Retina (tissue), 1 donor: ENCODE results near the gene KRT33A.

Experiments
- DNase-seq: peaks from one replicate; pipeline ENCODE4 v3.0.0-alpha.2; 2016

The KRT33A gene

DNA sequence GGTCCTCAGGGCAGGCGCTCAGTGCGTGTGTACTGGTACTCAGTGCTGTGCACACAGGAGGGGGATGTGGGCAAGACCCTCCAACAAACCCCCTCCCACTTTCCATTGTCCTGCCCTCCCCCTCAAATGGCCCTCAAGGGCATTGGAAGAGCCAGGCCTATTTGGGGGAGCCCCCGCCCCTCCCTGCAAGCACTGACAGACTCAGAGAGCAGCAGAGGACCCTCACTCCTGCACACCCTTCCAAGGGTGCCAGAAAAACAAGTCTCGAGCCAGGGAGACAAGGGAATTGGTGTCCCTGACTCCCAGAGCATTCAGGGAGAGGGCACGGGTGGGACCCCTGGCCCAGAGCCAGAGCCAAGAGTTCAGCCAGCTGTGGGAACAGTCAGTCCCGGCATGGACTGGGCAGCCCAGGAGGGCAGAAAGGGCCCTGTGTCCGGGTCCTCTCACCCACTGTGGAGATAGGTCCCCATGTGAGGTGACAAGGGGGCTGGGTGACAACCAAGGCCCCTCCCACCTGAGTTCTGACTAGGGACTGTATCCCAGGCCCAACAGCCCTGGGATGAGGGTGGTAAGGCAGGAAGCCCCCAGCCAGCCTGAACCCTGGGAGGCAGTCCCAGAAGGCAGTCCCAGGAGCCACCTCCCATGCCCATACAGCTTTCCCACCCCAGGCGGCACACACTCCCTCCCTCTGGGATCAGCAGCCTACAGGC lies 23.1 kb downstream of the KRT33A start:
- no peak for DNase-seq

DNA sequence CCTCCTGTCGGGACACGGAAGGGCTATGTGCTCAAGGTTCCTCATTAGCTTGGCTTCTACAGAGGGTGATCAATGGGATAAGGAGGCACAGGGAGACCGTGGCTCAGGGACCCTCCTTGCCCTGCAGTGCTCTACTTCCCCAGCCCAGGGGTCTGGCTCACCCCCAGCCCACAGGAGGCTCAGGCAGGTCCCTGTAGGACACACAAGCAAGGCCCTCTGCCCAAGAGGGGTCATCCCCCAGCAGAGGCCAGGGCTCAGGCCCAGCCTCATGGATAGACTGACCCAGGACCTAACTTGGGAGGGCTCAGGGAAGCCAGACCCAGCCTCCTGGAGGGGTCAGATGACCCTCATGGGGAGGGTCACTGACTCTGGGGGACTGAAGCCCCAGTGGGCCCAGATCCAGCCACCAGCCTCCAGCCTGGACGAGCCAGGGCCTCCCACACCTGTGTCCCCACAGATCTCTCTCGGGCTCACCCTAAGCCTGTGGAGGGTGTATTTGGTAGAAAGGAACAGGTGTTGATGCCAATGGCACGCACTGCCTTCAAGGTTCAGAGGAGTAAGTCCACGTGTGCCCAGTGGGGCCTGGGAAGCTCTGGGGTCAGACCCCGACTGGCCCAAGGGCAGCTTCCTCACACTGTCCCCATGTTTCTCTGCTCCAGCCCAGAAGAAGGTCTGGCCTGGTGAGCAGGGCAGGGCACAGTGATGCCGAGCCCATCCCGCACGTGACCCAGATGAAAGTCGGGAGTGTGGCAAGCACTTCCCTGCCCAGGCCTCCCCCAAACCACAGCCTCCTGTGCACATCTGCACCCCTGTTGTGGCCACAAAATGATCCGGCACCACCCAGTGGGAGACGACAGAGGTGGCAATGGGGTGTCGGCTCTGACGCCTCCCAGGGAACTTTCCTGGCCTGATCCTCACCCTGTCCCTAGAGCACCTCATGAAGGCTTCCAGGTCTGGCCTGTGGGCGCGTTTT lies 24.2 kb downstream of the KRT33A start:
- no peak for DNase-seq

DNA sequence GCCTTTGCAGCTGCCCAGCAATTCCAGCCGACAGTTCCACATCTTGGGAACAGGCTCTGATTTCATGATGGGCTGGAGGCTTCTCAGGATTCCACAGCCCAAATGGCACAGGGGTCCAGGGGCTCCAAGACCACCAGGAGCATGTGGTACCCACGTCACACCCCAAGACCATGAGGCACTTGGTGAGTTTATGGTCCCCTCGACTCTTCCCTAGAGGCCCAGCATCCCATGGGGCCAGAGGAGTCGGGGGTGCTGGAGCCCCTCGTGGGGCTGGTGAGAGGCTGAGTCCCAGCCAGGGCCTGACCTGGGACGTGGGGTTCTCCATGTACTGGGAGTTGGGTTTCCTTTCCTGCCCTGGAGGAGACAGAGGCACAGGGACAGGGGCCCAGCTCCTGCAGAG lies 25.0 kb downstream of the KRT33A start:
- no peak for DNase-seq

DNA sequence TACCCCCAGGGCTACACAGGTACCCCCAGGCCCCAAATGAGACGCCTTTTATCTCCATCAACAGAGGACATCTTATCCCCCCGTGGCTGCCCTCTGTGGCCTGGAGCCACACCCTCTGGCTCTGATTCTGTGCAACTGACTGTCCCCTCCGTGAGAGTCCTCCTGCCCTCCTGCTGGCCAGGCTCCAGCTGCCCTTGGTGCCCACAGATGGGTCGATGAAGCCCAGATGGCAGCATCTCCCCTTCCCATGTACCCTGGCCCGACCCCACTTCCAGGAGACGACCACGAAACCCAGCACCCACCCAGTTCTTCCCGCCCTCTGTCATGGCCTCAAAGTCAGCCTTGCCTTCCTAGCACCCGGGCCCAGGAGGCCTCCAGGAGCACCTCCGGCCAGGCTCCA lies 25.5 kb downstream of the KRT33A start:
- no peak for DNase-seq

DNA sequence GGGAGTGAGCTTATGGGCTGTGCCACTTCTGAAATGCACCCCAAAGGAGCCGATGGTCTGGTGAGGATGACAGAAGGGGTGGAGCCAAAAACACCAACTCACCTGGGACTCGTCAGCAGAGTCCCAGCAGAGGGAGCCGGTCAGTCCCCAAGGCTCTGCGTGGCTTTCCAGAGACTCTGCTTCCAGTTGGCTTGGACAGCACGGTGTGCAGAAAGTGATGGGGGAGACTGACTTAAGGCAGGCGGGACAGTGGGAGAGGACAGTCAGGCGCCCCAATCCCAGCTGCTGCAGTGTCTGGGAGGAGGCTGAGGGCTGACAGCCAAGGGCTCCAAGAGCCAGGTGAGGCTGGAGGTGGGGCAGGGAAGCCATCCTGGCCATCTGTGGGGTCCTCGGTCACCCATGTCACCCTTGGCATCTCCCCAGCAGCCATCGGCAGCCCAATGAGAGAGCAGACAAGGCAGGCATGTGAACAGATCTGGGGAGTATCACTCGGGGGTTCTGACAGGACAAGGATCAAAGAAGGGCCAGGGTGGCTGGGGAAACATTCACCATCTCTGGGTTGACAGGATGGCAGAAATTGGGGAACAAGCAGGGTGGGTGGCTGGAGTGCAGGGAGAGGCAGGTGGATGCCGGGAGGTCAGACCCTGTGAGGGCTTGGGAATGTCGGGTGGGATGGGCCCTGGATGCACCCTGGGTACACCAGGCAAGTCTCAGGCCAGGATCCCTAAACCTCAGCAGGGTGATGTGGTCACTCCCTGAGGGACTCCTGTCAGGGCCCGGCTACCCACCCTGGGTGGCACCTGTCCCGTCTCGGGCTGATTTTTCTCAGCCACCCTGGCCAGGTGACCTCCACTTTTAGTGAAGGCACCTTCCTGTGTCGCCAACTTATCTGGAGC lies 26.2 kb downstream of the KRT33A start:
- no peak for DNase-seq

DNA sequence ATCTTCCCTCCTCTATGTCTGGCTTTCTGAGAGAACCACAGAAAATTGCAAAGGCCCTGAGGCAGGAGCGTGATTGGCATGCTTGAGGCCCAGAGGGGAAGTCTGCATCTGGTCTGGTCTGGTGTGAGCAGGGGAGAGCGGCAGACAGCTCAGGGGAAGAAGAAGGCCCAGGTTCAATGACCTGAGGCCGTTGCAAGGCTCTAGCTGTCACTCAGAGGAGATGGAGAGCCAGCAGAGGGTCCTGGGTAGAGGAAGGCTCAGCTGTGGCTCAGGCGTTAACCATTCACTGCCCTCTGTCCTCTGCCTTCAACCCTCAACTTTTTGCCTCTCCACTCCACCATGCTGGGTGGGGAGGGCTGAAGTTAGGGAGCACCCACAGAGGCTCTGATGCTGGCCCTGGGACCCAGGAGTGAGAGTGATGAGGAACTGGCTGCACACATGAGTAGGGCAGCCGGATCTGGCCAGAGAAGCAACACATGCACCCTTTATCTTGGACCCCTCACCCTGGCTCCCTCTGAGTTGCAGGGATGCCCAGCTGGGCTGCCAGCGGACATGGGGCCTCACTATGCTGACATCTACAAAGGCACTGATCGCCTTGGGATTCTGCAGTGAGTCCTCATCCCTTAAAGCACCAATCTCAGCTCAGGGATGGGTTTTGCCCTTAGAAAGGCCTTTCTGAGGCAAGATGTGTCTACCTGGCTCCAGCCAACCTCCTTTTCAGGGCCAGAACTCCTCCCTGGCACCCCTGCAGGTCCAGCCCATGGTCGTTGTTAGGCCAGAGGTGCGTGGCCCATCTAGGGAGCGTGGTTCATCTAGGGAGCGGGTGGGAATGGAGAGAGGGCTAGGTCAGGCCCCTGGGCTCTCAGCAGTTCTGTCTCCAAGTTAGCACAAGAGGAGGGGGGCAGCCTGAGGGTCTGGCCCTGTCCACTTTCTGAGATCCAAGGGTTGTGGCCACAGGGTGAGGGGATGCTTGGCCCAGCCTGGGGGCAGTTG lies 27.4 kb downstream of the KRT33A start:
- no peak for DNase-seq

DNA sequence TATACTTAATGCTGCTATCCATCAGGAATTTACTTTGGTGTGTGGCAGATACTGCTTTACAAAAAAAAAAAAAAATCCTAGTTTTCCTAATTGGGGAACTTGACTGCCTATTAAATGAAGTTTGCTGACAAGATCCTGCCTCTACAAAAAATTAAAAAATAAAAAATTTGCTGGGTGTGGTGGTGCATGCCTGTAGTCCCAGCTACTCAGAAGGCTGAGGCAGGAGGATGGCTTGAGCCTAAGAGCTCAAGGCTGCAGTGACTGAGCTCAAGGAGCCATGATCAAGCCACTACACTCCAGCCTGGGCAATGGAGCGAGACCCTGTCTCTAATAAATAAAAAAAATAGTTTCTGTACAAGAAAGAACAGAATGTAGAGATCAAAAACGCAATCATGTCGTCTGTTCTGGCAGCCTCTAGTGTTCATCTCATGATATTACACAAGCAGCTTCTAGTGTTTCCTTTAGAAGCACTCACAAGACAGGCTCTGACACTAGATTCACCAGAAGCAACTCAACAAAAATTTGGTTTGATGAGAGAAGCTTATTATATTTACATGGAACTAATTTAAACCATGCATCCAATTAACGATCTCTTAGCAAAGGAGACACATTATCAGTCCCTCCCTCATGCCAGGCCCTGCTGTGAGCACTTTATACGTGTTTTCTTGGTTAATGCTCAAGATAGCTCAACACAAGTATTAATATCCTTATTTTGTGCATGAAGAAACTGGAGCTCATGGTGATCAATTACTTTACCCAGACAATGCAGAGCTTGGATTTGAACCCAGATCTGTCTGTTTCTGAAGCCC lies 28.3 kb downstream of the KRT33A start:
- DNase-seq: peak; percentile 29

DNA sequence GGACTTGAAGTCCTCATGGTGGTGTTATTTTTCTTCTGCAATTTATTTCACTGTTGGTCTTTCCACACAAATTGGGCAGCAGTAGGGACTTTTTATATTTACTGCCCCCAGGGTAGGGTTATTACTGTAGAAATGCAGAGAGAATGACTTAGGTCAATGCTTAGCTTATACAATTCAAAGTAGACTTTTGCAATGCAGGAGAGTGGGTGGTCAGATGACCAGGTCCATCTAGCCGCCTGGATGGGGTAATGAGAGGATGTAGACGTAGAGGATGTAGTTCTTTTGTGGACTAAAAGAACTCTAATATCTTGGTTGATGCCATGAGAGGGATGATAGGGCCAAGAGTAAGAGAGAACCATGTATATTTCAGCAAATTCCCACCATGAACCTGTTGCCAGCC lies 32.4 kb downstream of the KRT33A start:
- no peak for DNase-seq

DNA sequence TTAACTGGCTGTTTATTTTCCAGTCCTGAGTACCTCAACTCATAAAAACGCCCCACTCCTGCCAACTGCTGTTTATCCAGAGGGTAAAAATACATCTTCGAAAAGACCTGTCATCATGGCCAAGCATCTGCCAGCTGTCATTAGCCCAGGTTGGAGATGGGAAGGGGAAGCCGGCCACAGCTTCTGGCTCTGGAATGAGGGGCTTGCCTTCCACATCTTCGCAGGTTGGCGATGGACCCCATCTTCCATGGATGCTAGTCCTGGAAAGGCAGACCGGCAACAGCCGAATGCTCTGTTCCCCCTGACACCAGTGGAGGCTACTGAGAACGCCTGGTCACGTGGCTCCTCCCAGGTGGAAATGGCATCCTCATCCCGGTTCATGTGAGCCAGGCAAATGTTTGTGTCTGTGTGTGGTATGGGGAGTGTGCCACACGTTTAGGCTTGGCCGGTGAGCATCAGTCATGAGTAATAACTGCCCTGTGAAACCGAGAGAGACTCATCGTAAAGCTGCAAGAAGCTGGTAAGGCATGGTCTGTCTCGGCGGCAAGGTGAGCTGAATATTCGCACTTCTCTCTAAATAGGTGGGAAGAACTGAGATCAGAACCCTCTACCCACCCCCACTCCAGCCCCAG lies 34.7 kb downstream of the KRT33A start:
- no peak for DNase-seq

DNA sequence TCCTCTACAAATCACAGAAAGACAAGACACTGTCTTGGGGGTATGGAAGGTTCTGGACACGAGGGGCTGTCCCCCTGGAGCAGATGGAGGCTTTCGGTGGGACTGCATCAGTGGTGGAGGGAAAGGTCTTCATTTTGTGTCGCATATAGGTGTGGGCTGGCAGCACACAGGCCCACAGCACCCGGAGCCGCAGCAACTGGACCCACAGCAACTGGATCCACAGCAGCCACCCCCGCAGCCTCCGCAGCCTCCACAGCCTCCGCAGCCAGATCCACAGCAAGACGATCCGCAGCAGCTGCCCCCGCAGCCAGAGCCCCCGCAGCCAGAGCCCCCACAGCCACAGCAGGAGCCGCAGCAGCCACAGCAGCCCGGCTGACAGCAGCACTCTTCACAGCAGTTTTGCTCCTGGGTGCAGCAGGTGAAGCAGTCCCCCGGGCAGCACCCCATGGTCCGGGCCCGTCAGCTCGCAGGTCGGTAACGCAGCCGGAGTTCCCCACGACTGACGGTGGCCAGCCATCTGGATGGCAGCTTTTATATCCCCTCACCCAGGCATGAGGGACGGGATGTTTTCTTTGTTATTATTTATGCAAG lies 35.3 kb downstream of the KRT33A start, which contains the start of gene KRTAP17-1:
Gene KRTAP17-1, minus strand, starts transcription at position 507 of the 591 bp plus-strand sequence. Its CDS starts 60 bp downstream, at position 447.
- no peak for DNase-seq

DNA sequence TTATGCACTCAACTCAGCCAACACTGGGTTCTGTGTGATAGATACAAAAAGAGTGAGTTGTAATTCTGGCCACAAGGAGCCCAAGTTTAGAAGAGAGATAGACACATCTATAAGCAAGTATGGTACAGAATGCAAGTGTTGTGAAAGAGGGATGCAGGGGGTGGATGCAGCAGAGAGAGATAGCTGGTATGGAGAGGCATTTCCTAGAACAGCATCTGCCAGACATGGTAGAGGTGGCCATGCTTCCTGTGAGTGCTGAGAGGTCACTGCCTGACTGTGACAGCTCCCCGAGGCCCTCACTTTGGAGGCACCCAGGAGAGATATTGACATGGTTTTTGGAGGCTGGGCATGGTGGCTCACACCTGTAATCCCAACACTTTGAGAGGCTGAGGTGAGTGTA lies 39.5 kb downstream of the KRT33A start:
- no peak for DNase-seq

DNA sequence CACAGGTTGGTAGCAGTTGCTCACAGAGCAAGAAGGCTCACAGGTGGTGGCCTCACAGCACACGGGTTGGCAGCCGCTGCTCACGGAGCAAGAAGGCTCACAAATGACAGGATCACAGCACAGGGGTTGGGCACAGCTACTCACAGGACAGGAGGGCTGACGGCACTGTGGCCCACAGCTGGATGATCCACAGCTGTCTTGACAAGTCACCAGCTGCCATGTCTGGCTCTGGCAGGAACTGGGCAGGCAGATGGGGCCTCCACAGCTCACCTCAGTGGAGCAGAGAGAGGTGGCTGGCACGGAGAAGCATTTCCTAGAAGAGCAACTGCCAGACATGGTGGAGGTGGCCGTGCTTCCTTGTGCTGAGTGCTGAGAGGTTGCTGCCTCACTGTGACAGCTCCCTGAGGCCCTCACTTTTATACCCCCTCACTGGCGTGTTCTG lies 41.7 kb downstream of the KRT33A start, which contains the start of gene KRTAP16-1:
Gene KRTAP16-1, minus strand, starts transcription at position 392 of the 442 bp plus-strand sequence. Its CDS starts 56 bp downstream, at position 336.
- no peak for DNase-seq

DNA sequence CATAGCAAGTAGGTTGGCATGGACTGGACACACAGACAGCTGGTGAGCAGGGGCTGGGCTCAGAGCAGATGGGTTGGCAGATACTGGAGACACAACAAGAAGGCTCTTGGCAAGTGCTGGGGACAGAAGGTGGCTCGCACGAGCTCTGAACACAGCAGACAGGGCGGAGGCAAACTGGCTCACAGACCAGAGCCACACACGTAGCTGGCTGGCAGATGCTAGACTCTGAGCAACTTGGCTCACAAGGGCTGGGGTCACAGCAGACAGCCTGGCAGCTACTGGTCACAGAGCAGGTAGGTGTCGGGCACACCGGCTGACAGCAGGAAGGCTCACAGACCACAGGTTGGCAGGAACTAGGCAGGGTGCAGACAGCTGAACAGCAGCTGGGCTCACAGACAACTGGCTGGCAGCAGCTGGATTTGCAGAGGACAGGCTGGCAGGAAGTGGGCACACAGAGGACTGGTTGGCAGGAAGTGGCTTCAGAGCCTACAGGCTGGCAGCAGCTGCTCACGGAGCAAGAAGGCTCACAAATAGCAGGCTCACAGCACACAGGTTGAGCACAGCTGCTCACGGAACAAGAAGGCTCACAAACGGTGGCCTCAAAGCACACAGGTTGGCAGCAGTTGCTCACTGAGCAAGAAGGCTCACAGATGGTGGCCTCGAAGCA lies 42.2 kb downstream of the KRT33A start:
- DNase-seq: no peak

DNA sequence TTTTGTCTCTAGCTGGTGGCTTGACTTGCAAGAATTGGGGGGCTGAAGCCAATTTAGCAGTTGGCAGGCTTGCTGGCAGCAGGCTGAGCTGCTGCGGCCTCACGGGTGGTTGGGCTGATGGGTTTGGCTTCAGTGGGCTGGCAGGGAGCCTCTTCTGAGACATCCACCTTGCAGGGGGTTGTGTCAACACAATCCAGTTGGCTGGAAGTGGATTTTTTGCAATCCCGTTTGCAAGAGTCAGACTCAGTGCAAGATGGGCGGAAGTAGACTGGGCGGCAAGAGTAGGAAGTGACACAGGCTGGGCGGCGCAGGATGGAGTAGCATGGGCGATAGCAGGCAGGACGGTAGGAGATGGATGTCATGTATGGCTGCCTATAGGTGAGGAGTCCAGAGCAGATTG lies 43.0 kb downstream of the KRT33A start:
- DNase-seq: no peak

DNA sequence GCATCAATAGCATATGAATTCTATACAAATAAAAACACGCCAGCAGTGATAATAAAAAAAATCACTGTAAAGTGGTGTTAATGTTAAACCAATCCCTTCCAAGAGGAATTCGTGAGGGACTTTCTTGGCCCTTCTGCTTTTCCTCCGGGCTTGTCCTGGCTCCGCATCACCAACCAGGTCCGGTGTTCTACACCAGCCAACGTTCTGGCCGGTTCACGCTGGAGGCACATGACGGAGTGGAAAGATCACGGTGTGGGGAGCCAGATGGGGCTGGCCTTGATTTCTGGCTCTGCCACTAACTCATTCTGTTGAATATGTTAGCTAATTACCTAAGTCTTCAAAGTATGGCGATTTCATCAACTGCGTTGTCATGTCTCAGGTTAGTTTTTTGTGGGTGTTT lies 46.5 kb downstream of the KRT33A start:
- no peak for DNase-seq

DNA sequence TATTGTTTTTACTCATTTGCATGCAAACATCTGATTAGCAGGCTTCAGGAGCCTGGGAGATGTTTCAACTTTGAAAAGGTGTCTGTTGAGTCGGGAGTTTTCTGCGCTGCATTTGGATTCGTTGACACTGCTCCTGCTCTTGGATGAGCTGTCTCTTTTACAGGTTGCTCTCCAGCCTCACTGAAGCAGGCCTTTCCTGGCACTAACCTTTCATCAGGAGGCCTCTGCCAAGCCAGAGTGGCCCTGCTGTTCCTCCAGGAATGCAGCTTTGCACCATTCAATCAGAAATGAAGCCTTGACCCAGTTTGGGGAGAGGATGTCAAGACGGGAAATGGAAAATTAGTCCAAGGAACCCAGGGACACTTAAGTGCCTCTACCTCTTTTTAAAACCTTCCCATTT lies 47.6 kb downstream of the KRT33A start:
- DNase-seq: no peak

DNA sequence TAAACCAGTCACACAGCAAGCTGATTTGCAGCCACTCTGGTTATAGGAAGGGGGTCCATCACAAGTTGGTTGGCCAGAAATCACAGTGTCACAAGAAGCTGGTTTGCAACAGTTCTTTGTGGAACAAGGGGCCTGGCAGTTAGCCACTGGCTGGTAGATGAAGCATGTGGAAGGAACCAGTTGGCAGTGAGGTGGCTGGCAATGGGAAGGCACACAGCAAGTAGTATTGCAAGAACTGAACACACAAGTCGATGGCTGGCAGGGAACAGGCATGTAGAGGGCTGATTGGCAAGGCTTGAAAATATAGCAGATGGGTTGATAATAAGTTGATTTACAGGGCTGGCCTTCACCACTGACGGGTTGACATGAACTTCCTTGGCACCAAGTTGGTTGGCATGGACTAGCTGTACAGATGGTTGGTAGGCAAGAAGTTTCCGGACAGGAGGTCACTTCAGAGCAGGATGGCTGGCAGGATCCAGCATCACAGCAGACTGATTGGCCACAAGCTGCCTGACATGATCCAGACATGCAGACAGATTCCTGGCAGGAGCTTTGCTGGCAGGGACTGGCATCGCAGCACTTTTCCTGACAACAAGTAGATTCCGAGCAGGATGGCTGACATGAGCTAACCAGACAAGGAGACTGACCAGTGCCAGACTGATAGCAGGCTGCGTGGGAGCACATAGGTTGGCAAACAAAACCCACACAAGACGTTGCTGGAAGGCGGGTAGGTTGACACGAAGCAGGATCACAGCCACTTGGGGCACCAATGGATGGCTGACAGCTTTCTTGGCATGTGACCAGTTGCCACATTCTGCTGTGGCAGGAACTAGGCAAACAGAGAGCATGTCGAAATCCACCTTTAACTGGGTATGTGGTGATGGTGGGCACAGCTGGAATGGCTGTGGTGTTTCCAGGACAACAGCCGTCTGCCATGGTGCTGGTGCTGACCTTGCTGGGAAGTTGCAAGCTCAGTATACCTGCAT lies 48.4 kb downstream of the KRT33A start, which contains the start of gene KRTAP29-1:
Gene KRTAP29-1, minus strand, starts transcription at position 936 of the 986 bp plus-strand sequence. Its CDS starts 0 bp downstream, at position 936.
- DNase-seq: no peak
